ENCODE measurements around the gene FAM131A. TPM values are rescaled to one million over a fixed set of nuclear protein-coding genes. Genes with fewer than 3 reads are reported as not detected.

FAM131A gene
- total and polyA plus RNA-seq, 5 experiments from 2014 or later: 0.98 to 9.0 (median 1.8) TPM

DNA sequence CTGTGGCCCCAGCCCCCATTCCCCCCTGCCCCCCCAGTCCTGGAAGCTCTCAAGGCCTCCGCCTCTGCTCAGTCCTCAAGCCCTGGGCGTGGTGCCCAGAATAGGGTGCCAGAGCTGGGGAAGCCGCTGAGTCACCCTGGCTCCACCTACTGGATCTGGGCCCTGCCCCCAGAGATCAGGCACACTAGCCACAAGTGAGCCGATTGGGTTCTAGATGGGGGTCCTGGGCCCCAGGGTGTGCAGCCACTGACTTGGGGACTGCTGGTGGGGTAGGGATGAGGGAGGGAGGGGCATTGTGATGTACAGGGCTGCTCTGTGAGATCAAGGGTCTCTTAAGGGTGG is 17.3 kb upstream of the FAM131A start:
- Mint-ChIP-seq H3K4me3 (no peak overlapping the region), H3K27ac (peak overlapping the region in 2 of 10 donors; percentile 29 to 40), H3K4me1 (peaks cover 22 to 41% (median 37%) of the 10 kb centered on the region in 4 donors), H3K36me3 (peaks cover 3 to 80% (median 20%) of the 10 kb centered on the region in 3 donors), H3K9me3 (no peaks in the 10 kb centered on the region), H3K27me3 (no peaks in the 10 kb centered on the region)
- POLR2A ChIA-PET: interaction anchor here (0.6 kb wide), 1 partner anchor 46 kb away, joined by 5 read pairs; no protein-coding TSS in a partner anchor
- DNase-seq (no peak), ATAC-seq (peak in 1 of 2 donors; percentile 22)

DNA sequence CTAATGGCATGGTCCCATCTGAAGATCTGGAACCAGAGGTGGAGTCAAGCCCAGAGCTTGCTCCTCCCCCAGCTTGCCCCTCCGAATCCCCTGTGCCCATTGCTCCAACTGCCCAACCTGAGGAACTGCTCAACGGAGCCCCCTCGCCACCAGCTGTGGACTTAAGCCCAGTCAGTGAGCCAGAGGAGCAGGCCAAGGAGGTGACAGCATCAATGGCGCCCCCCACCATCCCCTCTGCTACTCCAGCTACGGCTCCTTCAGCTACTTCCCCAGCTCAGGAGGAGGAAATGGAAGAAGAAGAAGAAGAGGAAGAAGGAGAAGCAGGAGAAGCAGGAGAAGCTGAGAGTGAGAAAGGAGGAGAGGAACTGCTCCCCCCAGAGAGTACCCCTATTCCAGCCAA is 15.7 kb upstream of the FAM131A start:
- POLR2A ChIA-PET: no interaction called here
- Mint-ChIP-seq H3K27ac (peak overlapping the region in 4 of 10 donors; percentile 4 to 82 (median 34)), H3K4me3 (no peak overlapping the region), H3K9me3 (no peaks in the 10 kb centered on the region), H3K36me3 (peaks cover 4 to 94% (median 27%) of the 10 kb centered on the region in 3 donors), H3K27me3 (no peaks in the 10 kb centered on the region), H3K4me1 (peaks cover 18 to 27% (median 25%) of the 10 kb centered on the region in 4 donors)
- DNase-seq: no peak
- ATAC-seq: no peak

DNA sequence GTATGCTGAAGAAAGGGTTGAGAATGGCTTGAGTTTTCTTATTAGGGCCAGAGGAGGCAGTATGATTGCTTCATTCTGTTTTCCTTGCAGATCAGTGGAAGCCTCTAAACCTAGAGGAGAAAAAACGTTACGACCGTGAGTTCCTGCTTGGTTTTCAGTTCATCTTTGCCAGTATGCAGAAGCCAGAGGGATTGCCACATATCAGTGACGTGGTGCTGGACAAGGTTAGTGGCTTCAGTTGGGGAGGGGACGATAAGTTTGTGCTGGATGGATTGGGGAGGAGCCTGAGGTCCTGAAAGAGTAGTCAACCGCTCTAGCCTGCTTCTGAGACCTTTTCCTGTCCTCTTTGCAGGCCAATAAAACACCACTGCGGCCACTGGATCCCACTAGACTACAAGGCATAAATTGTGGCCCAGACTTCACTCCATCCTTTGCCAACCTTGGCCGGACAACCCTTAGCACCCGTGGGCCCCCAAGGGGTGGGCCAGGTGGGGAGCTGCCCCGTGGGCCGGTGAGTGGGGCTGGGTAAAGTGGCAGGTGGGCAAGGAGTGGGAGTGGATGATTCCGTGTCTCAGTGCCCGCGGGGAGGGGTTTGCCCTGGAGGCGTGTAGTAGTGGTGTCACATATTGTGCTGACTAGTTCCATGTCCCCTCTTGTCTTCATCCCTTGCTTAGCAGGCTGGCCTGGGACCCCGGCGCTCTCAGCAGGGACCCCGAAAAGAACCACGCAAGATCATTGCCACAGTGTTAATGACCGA is 14.5 kb upstream of the FAM131A start:
- ATAC-seq (no peak), DNase-seq (no peak)
- POLR2A ChIA-PET: interaction anchor here (1.5 kb wide), 1 partner anchor 8 kb away, joined by 3 read pairs; no protein-coding TSS in a partner anchor
- Mint-ChIP-seq H3K36me3 (peaks cover 4 to 94% (median 33%) of the 10 kb centered on the region in 3 donors), H3K4me3 (no peak overlapping the region), H3K9me3 (no peaks in the 10 kb centered on the region), H3K27ac (peak overlapping the region in 3 of 10 donors; percentile 20 to 76 (median 31)), H3K4me1 (peaks cover 9 to 14% (median 13%) of the 10 kb centered on the region in 4 donors), H3K27me3 (no peaks in the 10 kb centered on the region)

DNA sequence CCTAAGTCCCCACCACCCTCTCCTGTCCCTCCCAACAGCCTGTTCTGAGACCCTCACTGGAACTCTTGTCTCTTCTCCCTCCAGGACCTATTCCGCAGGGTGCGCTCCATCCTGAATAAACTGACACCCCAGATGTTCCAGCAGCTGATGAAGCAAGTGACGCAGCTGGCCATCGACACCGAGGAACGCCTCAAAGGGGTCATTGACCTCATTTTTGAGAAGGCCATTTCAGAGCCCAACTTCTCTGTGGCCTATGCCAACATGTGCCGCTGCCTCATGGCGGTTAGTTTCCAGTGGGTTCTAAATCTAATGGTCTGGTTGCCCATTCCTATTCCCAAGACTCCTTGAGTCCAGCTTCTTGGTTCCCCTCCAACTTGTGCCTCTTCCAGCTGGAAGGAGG is 13.7 kb upstream of the FAM131A start:
- no peaks in the 10 kb centered on the region for H3K9me3 Mint-ChIP-seq
- peak overlapping the region in 1 of 10 donors; percentile 22 for H3K27ac Mint-ChIP-seq
- H3K27me3 Mint-ChIP-seq: no peaks in the 10 kb centered on the region
- no peak for DNase-seq
- no peak overlapping the region for H3K4me3 Mint-ChIP-seq
- POLR2A ChIA-PET: interaction anchor here (1.5 kb wide), 1 partner anchor 8 kb away, joined by 3 read pairs; no protein-coding TSS in a partner anchor
- no peak for ATAC-seq
- peaks cover 4 to 97% (median 38%) of the 10 kb centered on the region in 3 donors for H3K36me3 Mint-ChIP-seq
- peaks cover 9 to 12% (median 10%) of the 10 kb centered on the region in 4 donors for H3K4me1 Mint-ChIP-seq

DNA sequence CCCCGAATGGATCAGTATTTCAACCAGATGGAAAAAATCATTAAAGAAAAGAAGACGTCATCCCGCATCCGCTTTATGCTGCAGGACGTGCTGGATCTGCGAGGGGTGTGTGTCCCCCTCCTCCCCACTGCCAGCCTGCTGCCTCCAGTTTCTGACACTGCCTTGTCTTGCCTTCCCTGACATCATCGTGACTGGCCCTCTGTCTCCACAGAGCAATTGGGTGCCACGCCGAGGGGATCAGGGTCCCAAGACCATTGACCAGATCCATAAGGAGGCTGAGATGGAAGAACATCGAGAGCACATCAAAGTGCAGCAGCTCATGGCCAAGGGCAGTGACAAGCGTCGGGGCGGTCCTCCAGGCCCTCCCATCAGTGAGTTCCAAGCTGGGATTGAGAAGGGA is 12.1 kb upstream of the FAM131A start:
- ATAC-seq: no peak
- DNase-seq: no peak
- H3K36me3 Mint-ChIP-seq: peaks cover 4 to 100% (median 42%) of the 10 kb centered on the region in 3 donors
- H3K4me1 Mint-ChIP-seq: peaks cover 0 to 10% (median 3%) of the 10 kb centered on the region in 4 donors
- no peak overlapping the region for H3K4me3 Mint-ChIP-seq
- peak overlapping the region in 5 of 10 donors; percentile 1 to 88 (median 26) for H3K27ac Mint-ChIP-seq
- H3K9me3 Mint-ChIP-seq: no peaks in the 10 kb centered on the region
- H3K27me3 Mint-ChIP-seq: no peaks in the 10 kb centered on the region
- POLR2A ChIA-PET: no interaction called here

DNA sequence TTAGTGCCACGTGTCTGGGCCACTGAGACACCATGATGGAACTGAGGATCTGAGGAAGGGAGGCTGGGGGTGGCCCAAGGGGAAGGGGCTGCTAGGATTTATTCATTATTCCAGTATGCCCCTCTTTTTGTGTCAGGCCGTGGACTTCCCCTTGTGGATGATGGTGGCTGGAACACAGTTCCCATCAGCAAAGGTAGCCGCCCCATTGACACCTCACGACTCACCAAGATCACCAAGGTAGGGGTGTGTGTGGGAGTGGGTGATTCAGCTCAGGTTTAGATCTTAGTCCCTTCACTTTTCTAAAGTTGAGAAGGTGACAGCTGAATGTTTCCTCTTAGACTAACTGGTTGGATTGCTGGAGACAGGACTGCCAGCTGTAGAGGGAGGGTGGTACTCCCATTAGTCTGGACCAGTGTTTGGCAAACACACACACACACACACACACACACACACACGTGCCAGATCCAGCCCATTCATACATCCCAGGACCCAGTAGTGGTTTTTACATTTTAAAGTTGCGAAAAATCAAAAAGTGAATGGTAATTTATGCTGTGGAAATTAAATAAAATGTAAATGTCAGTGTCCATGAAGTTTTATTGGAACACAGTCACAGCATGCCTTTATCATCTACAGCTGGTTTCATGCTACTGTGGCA is 11.6 kb upstream of the FAM131A start:
- Mint-ChIP-seq H3K4me1 (peaks cover 0 to 10% (median 0%) of the 10 kb centered on the region in 4 donors), H3K9me3 (no peaks in the 10 kb centered on the region), H3K36me3 (peaks cover 4 to 98% (median 42%) of the 10 kb centered on the region in 3 donors), H3K4me3 (no peak overlapping the region), H3K27ac (peak overlapping the region in 3 of 10 donors; percentile 1 to 88 (median 27)), H3K27me3 (no peaks in the 10 kb centered on the region)
- POLR2A ChIA-PET: interaction anchor here (0.7 kb wide), 1 partner anchor 628 kb away, joined by 3 read pairs; no protein-coding TSS in a partner anchor
- ATAC-seq (no peak), DNase-seq (no peak)

DNA sequence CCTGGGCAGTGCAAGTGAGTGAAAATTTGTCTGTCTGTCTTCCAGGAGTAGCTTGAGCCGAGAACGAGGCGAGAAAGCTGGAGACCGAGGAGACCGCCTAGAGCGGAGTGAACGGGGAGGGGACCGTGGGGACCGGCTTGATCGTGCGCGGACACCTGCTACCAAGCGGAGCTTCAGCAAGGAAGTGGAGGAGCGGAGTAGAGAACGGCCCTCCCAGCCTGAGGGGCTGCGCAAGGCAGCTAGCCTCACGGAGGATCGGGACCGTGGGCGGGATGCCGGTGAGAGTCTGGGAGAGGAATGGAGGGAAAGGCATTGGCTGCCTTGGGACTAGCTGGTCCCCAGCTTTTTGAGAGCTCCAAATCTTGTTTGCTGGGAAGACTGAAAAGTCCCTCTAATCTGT is 10.2 kb upstream of the FAM131A start:
- Mint-ChIP-seq H3K27ac (peak overlapping the region in 5 of 10 donors; percentile 24 to 80 (median 33)), H3K4me3 (no peak overlapping the region), H3K36me3 (peaks cover 4 to 98% (median 39%) of the 10 kb centered on the region in 3 donors), H3K27me3 (no peaks in the 10 kb centered on the region), H3K4me1 (peaks cover 0 to 11% (median 0%) of the 10 kb centered on the region in 4 donors), H3K9me3 (no peaks in the 10 kb centered on the region)
- POLR2A ChIA-PET: interaction anchor here (0.9 kb wide), 1 partner anchor 11 kb away, joined by 4 read pairs; no protein-coding TSS in a partner anchor
- ATAC-seq (no peak), DNase-seq (no peak)

DNA sequence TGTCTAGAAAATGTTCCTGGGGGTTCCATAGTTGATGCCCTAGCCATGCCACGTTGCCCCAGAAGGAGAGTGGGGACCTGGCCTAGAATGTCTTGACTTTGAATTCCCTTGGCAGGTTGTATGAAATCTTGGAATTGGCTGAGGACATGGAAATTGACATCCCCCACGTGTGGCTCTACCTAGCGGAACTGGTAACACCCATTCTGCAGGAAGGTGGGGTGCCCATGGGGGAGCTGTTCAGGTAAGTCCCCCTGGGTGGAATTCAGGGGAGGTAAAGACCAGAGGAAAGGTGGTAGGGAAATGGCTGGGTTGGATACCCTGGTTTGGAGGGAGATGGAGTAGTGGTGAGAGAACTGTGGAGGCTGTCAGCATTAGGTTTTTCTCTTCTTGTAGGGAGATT is 8.9 kb upstream of the FAM131A start:
- peaks cover 4 to 98% (median 41%) of the 10 kb centered on the region in 3 donors for H3K36me3 Mint-ChIP-seq
- H3K4me3 Mint-ChIP-seq: no peak overlapping the region
- H3K9me3 Mint-ChIP-seq: no peaks in the 10 kb centered on the region
- POLR2A ChIA-PET: no interaction called here
- H3K27ac Mint-ChIP-seq: peak overlapping the region in 5 of 10 donors; percentile 24 to 69 (median 37)
- peaks cover 1 to 14% (median 3%) of the 10 kb centered on the region in 4 donors for H3K4me1 Mint-ChIP-seq
- no peaks in the 10 kb centered on the region for H3K27me3 Mint-ChIP-seq
- DNase-seq (no peak), ATAC-seq (no peak)

DNA sequence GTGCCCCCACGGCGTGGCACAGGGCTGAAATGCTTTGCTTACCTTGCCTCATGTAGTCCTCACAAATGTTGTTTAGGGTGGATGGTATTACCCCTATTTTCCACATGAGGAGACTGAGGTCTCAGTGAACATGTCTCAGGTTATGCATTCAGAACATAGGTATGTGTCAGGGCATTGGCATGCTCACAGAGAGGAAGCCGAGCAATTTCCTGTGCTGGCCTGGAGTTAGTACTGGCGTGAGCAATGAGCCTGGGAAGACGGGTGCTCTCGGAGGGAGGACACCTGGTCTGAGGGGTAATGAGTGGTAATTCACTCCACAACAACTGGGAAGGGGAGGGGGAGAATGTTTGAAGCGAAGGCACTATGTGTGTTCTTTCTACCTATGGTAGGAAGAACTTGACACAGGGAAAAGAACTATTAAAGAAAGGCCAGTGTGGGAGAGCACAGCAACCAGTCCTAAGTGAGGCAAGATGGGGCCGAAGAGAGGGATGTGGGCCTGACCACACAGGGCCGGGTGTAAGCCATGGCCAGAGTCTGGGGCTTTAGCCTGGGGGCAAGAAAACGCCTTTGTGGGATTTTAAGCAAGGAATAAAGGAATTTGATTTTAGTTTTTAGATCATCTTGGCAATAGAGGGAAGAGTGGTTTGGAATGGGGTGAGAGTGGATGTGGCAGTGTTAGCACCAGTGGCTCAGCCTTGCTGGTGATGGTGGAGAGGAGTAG is 4.9 kb upstream of the FAM131A start:
- Mint-ChIP-seq H3K9me3 (no peaks in the 10 kb centered on the region), H3K4me3 (peak overlapping the region in 2 of 10 donors; percentile 22 to 70), H3K36me3 (peaks cover 0 to 72% (median 13%) of the 10 kb centered on the region in 3 donors), H3K27me3 (no peaks in the 10 kb centered on the region), H3K4me1 (peaks cover 20 to 34% (median 31%) of the 10 kb centered on the region in 4 donors), H3K27ac (peak overlapping the region; percentile 89 to 99 (median 97))
- DNase-seq (no peak), ATAC-seq (no peak)
- POLR2A ChIA-PET: no interaction called here

DNA sequence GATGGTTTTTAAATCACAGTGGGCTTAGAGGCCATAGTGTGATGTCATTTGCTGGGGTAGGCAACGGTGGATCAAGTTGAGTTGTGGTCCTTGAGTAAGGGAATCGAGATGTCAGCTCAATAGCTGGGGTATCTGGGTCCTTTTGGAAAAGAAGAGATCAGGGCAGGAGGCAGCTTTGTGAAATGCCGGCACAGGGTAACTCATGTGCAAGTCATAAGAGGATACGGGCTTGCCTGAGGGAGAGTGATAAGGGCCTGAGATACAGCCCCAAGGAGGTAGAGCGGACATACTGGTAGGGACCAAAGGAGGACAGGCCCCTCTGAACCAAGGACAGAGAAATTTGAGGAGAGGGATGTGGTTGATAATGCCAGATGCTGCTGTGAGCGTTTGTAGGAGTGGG is 4.2 kb upstream of the FAM131A start:
- Mint-ChIP-seq H3K27me3 (no peaks in the 10 kb centered on the region), H3K27ac (peak overlapping the region; percentile 89 to 99 (median 97)), H3K36me3 (peaks cover 0 to 66% (median 13%) of the 10 kb centered on the region in 3 donors), H3K4me3 (peak overlapping the region in 1 of 10 donors; percentile 3), H3K4me1 (peaks cover 26 to 41% (median 38%) of the 10 kb centered on the region in 4 donors), H3K9me3 (no peaks in the 10 kb centered on the region)
- DNase-seq (no peak), ATAC-seq (no peak)
- POLR2A ChIA-PET: no interaction called here

DNA sequence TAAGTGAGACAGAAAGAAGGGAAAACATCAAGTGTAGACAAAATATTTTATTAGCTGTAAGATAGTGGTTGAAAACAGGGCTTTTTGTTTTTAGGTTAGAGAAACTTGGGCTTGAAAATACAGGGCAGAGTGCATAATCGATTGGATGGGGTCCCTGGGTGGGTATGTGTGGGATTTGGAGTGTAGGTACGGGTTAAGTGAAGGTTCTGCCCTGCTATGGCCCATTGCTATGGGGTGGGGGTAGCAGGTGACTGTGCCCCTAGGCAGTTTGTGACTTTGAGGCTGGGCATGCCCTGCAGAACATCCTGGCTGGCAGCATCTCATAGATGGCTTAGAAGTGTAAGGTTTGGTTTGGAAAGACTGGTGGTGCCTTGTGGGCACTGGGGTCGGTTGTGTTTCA is 3.7 kb upstream of the FAM131A start:
- Mint-ChIP-seq H3K4me1 (peaks cover 23 to 42% (median 39%) of the 10 kb centered on the region in 4 donors), H3K9me3 (no peaks in the 10 kb centered on the region), H3K27ac (peak overlapping the region; percentile 87 to 99 (median 97)), H3K4me3 (peak overlapping the region in 5 of 10 donors; percentile 15 to 74 (median 34)), H3K36me3 (peaks cover 0 to 61% (median 9%) of the 10 kb centered on the region in 3 donors), H3K27me3 (no peaks in the 10 kb centered on the region)
- ATAC-seq: no peak
- DNase-seq: no peak
- POLR2A ChIA-PET: no interaction called here

DNA sequence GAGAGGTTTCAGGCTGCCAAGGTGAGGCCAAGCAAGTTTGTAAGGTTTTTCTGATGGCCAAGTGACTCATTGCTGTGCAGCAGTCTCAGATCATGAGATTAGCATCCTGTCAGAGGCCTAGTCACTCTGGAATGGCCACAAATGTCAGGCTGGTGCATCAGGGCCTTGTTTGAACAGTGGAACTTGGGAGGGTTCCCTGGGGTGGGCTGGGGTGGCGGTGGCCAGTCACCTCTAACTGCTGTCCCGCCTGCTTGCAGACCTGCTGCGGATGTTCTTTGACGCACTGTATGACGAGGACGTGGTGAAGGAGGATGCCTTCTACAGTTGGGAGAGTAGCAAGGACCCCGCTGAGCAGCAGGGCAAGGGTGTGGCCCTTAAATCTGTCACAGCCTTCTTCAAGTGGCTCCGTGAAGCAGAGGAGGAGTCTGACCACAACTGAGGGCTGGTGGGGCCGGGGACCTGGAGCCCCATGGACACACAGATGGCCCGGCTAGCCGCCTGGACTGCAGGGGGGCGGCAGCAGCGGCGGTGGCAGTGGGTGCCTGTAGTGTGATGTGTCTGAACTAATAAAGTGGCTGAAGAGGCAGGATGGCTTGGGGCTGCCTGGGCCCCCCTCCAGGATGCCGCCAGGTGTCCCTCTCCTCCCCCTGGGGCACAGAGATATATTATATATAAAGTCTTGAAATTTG is 2.8 kb upstream of the FAM131A start:
- H3K9me3 Mint-ChIP-seq: no peaks in the 10 kb centered on the region
- H3K27me3 Mint-ChIP-seq: no peaks in the 10 kb centered on the region
- peak overlapping the region; percentile 92 to 99 (median 97) for H3K27ac Mint-ChIP-seq
- ATAC-seq (peak; percentile 12 to 20), DNase-seq (peak in 2 of 10 donors; percentile 26 to 27)
- peaks cover 23 to 44% (median 42%) of the 10 kb centered on the region in 4 donors for H3K4me1 Mint-ChIP-seq
- POLR2A ChIA-PET: no interaction called here
- H3K36me3 Mint-ChIP-seq: peaks cover 0 to 52% (median 5%) of the 10 kb centered on the region in 3 donors
- peak overlapping the region in 9 of 10 donors; percentile 2 to 91 (median 57) for H3K4me3 Mint-ChIP-seq

Data from naive thymus-derived CD8-positive, alpha-beta T cell (primary cell).